Activated CD8-positive, alpha-beta memory T cell treated with anti-CD3 and anti-CD28 coated beads, Interleukin-2, amount 50 U/mL, for 24 hours (primary cell): ENCODE measurements around the gene FZD7.
A peak's percentile ranks its signal among the peaks of the same experiment; 100 is the strongest.

Source experiments
- DNase-seq: peaks from one replicate; pipeline ENCODE4 v3.0.0-alpha.2; 2020; ENCODE audit errors: extremely low read depth

Gene FZD7

GRCh38 chr2:202033317-202034248 is at the start of gene FZD7:
TSS of gene FZD7 (plus strand) at chr2:202033855. CDS start at chr2:202034648, 793 bp downstream.
- DNase-seq = peak; percentile 60

- DNase-seq = no peak
These were observed 49.3 kb upstream of the FZD7 start for GRCh38 chr2:201984333-201984732.

- no peak for DNase-seq
These were observed 48.7 kb upstream of the FZD7 start for GRCh38 chr2:201984800-201985525.

GRCh38 chr2:201985728-201986462 is 47.8 kb upstream of the FZD7 start:
- no peak for DNase-seq

- no peak for DNase-seq
These were observed 47.3 kb upstream of the FZD7 start for GRCh38 chr2:201986463-201986735.

- no peak for DNase-seq
These were observed 46.2 kb upstream of the FZD7 start for GRCh38 chr2:201987426-201987825.

- no peak for DNase-seq
These were observed 43.6 kb upstream of the FZD7 start for GRCh38 chr2:201990069-201990468.

- no peak for DNase-seq
These were observed 40.7 kb upstream of the FZD7 start for GRCh38 chr2:201992960-201993359.

- DNase-seq = no peak
These were observed 38.5 kb upstream of the FZD7 start for GRCh38 chr2:201994973-201995638.

GRCh38 chr2:201996006-201996405 is 37.6 kb upstream of the FZD7 start:
- DNase-seq = no peak

- DNase-seq = no peak
These were observed 36.9 kb upstream of the FZD7 start for GRCh38 chr2:201996679-201997314.

GRCh38 chr2:201999279-201999678 is 34.4 kb upstream of the FZD7 start:
- no peak for DNase-seq

GRCh38 chr2:202001826-202002225 is 31.8 kb upstream of the FZD7 start:
- no peak for DNase-seq

GRCh38 chr2:202002381-202002780 is 31.3 kb upstream of the FZD7 start:
- no peak for DNase-seq

- no peak for DNase-seq
These were observed 28.3 kb upstream of the FZD7 start for GRCh38 chr2:202005272-202005887.

- DNase-seq = no peak
These were observed 27.4 kb upstream of the FZD7 start for GRCh38 chr2:202006301-202006700.

GRCh38 chr2:202007015-202007982 is 26.4 kb upstream of the FZD7 start:
- no peak for DNase-seq

- no peak for DNase-seq
These were observed 25.7 kb upstream of the FZD7 start for GRCh38 chr2:202007983-202008354.

GRCh38 chr2:202009019-202009481 is 24.6 kb upstream of the FZD7 start:
- DNase-seq = no peak

- DNase-seq = no peak
These were observed 24.1 kb upstream of the FZD7 start for GRCh38 chr2:202009581-202009980.
